Inferior parietal cortex (tissue), 1 donor: ENCODE data around the gene ANKRD11.
"Not testable (repeated sequence)": the region's sequence is repeated elsewhere in the genome, so short reads cannot be mapped to it uniquely, and the experiment has no call there.

Experiments used
- DNase-seq: peaks from one replicate; pipeline ENCODE4 v3.0.0-alpha.2; 2016; ENCODE audit errors: extremely low spot score

Gene ANKRD11

GRCh38 chr16:89299357-89300111 is 190.8 kb downstream of the ANKRD11 start:
- DNase-seq: not testable (repeated sequence)

GRCh38 chr16:89298623-89299225 is 191.6 kb downstream of the ANKRD11 start:
- DNase-seq: no peak

- DNase-seq: no peak
Measured at GRCh38 chr16:89297910-89298545, 192.3 kb downstream of the ANKRD11 start.

DNA sequence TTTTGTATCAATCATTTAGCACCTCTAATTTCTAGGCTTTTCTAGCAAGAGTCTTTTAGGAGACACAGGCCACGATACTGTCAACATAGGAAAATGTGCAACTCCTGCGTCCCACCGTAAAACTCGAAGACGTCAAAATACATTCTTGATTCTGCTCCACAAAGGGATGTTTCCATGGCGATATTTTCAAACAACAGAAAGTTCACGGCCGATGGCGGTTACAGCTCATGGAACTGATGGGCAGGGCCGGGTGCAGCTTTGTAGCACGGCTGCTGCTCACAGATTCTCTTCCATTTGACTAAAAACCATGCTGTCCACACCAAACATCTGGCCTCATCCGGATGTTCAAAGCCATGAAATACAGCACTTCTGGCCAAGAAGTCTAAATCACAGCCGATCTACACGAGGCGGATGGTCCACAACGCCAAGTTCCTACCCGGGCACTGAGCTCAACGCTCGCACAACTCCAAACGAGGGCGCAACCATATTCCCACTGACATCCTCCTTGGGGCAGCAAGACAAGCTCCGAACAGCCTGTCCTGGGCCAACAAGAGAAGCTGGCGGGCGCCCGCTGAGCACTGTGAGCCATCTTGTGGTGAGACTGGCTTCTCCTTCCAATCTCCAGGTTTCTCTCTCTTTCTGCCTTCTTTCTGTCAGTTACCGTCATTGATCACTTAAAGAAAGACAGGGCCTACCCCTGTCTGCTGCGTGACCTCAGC is 193.0 kb downstream of the ANKRD11 start:
- DNase-seq: no peak

DNA sequence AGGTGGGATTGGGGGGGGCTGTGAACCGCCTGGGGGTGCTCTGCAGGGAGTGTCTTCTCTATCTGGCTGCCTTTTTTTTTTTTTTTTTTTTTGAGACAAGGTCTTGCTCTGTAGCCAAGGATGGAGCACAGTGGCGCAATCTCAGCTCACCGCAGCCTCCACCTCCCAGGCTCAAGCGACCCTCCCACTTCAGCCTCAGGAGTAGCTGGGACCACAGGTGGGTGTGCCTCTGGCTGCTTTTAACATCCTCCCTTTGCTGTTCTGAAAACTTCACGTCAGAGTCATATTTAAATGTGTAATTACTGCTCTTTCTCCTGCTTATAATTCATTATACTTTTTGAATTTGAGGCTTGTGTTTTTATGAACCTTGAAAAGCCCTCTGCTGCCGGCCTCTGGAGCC is 194.4 kb downstream of the ANKRD11 start:
- DNase-seq: no peak

GRCh38 chr16:89295071-89295900 is 195.1 kb downstream of the ANKRD11 start:
- no peak for DNase-seq

DNA sequence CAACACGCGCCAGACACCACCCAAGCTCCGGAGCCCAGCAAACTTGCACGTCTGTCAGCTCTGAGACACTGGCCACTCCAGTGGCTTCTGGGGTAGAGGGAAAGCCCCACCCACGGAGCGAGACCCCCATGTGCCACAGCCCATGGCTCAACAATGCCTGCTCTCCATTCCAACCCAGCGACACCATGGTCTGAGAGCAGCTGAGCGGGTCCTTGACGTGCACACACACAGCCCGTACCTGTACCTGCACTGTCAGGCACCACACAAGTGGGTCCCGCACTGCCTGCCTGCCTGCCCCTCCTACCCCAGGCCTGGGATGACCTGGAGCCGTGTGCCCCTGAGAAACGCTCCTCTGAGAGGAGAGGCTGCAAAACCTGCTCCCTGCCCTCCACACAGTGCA is 195.9 kb downstream of the ANKRD11 start:
- no peak for DNase-seq

DNA sequence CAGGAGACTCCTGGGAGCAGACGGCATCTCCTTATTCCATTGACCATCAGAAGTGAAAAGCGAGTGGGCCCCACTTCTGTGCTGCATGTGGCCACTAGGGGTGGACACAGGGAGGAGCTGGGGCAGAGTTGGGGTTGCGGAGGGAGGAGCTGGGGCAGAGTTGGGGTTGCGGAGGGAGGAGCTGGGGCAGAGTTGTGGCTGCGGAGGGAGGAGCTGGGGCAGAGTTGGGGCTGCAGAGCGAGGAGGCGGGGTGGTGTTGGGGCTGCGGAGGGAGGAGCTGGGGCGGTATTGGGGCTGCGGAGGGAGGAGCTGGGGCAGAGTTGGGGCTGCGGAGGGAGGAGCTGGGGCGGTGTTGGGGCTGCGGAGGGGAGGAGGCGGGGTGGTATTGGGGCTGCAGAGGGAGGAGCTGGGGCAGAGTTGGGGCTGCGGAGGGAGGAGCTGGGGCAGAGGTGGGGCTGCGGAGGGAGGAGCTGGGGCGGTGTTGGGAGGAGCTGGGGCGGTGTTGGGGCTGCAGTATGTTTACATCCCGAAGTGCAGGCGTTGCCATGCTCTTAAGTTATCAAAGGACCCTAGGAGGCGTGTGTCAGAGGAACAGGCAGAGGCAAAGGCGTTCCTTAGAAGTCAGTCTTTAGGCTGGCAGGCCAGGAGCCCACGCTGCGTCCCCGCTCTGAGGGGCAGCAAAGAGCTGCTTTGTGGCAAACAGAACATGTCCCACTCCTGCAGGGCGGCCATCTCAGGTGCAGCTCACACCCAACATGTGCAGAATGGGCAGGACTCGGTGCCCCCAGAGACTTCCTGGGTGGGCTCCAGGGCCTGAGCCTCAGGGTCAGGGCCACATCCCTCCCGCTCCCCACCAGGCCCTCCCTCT is 196.9 kb downstream of the ANKRD11 start:
- DNase-seq: no peak

DNA sequence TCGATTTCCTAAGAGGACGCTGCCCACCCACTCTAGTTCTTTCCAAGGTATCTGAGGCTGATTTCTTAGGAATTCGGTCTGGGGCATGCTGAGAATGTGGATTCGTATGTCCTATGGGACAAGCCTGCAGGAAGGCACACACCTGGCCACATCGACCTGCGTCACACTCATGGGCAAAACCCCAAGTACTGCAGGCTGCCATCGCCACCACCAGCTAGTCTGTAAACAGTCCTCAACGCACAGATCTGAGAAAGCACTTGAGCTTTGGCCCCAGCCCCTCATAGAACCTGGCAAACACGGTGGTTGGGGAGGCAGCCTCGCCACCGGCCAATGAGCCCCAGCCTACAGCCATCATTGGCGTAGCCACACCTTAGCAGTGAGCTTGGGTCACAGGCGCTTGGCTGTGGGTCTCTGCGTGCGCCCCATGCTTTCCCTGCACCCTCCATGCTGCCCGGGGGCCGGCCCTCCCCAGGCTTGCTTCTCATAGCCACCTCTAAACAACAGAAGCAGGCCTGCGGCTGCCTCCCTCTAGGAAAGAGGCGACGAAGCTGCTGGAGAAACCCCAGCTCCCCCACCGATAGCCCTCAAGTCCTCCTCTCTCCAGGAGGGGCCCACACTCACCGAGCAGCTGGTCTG is 197.8 kb downstream of the ANKRD11 start:
- DNase-seq: no peak

- DNase-seq: no peak
Measured at GRCh38 chr16:89291776-89292175, 198.6 kb downstream of the ANKRD11 start.

DNA sequence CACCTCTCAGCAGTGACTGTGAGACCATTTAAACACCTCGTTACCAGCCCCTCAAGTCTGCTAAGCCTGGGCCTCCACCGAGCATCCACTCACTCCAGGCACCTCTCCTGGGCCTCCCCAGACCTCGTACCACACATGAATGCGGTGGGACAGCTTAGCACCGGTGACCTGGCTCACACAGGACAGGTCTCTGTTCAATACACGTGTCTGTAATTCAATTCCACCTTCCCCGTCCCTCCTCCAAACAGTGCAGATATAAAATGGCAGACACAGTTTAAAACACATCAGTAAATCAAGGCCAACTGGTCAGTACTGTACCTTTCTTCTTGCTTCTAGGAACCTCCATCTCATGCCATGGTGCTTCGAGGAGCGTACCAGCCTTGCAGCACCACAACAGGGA is 199.0 kb downstream of the ANKRD11 start:
- DNase-seq: no peak

- no peak for DNase-seq
Measured at GRCh38 chr16:89290887-89291286, 199.5 kb downstream of the ANKRD11 start.

DNA sequence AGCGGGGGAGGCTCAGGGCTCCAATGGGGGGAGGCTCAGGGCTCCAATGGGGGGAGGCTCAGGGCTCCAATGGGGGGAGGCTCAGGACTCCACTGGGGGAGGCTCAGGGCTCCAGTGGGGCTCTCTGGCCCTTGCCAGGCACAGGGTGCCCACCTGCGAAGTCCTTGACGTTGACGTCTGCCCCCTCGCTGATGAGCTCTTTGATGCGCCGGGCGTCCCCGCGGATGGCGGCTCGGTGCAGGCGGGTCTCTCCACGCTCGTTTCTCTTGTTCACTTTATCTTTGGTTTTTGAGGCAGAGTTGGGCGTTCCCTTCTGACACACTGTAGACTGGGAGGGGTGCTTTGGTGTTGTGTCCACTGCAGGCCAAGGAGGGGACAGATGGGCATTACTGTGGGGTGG is 199.9 kb downstream of the ANKRD11 start:
- DNase-seq: no peak

DNA sequence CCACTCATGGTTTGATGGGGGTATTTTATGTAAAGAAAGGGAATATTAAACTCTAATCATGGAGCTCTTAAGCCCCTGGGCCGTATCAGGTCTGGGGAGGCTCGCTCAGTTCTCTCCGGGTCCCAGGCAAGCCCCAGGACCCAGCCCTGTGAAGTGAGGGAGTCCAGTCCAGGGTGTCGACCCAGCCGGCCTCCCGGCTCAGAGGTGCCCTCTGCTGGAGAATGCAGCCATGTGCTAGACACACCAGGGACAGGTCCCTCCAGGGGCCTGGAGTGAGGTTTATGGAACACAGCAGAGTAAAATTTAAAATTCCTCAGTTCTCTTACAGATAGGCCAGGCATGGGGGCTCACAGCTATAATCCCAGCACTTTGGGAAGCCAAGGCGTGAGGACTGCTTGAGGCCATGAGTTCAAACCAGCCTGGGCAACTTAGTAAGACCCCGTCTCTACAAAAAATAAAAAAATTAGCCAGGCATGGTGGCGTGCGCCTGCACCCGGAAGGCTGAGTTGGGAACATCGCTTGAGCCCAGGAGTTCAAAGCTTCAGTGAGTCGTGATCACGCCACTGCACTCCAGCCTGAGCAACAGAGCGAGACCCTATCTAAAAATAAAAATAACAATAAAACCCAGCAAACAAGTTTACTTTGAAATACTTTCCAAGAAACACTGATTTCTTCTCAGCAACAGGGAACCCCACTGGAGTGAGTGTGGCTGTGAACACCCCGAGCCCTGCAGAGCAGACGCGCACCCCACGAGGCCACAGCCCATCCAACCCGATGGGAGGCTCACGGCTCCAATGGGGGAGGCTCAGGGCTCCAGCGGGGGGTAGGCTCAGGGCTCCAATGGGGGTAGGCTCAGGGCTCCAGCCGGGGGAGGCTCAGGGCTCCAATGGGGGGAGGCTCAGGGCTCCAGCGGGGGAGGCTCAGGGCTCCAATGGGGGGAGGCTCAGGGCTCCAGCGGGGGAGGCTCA is 200.6 kb downstream of the ANKRD11 start:
- peak; percentile 61 for DNase-seq

- DNase-seq: no peak
Measured at GRCh38 chr16:89288966-89289365, 201.4 kb downstream of the ANKRD11 start.

GRCh38 chr16:89288577-89288844 is 201.8 kb downstream of the ANKRD11 start:
- no peak for DNase-seq

DNA sequence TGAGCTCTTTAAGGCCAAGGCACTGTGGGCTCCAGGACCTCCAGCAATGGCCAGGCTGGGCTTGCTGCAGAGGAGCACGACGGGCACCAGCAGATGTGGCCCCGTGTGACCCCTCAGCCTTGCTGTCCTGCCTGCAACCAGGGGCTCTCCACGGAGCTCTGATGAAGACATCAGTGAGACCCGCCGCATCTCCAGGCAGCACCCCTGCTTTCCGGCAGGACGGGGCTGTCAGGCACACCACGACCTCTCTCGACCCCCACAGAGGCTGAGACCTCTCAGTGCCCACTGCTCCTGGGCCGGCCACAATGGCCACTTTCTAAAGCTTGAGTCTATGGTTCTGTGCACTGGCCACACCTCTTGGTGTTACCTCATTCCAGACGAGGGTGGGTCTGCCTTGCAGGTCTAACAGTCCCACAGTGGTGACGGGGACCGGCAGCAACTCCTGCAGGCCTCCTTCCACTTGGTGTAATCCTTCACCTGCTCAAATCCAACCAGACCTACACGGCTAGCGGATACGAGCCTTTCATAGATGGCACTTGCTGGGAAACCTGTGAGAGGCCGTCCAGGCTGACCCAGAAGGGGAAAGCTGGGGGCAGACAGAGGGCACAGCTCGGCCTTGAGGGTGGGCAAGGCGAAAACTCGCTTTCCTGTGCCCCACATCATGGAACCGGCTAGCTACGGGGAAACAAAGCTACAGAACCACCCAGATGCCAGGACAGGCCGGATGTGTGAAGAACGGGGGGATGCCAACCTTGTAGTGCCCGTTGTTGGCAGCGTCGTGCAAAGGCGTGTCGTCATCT is 202.4 kb downstream of the ANKRD11 start:
- DNase-seq: no peak

- no peak for DNase-seq
Measured at GRCh38 chr16:89286096-89286495, 204.3 kb downstream of the ANKRD11 start.
